ENCODE data around the gene NMNAT3. TPM values are rescaled to one million over a fixed set of nuclear protein-coding genes. Genes with fewer than 3 reads are reported as not detected.

NMNAT3 gene
- polyA plus RNA-seq, 1 donor (not counting 4 experiments of a cell fraction or from before 2014, with no cell fraction given), result 1.6 TPM

DNA sequence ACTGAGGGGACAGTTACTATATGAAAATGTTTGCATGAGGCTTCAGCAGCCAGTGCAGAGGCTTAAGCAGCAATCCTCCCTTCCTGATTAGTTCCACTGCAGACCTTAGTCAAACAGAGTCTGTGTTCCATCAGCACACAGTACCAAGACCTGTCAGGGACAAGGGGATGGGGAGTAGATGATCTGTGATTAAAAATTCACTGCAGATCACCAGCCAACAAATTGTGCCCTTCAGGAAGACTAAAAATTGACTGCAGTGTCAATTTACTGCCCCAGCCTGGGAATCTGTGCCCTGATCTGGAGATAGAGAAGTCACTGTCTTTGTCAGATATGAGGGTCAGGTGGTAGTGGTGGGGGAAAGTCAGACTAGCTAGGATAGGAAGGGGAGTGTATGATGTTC, 13.8 kb upstream of the NMNAT3 start:
- Histone ChIP-seq H2AFZ (ENCODE audit: control insufficient read depth, low read length) (no peak overlapping the region), H3K36me3 (ENCODE audit: control insufficient read depth in 2 of 2, extremely low read depth in 1 of 2, insufficient read depth in 2 of 2, low read length in 2 of 2) (no peaks in the 10 kb centered on the region), H3K4me2 (ENCODE audit: control insufficient read depth, extremely low read depth, insufficient read depth, low read depth, low read length) (no peak overlapping the region), H3K4me3 (ENCODE audit: control insufficient read depth in 2 of 3, extremely low read depth in 1 of 3, insufficient read depth in 2 of 3, low read depth in 1 of 3, low read length in 3 of 3) (no peak overlapping the region), H3K27ac (ENCODE audit: control insufficient read depth, insufficient read depth, low read length) (no peak overlapping the region), H3K79me2 (ENCODE audit: control insufficient read depth, insufficient read depth, low read length) (no peaks in the 10 kb centered on the region), H3K9me3 (ENCODE audit: control insufficient read depth, low read depth, low read length) (no peaks in the 10 kb centered on the region), H4K20me1 (ENCODE audit: control insufficient read depth, extremely low read depth, insufficient read depth, low read length) (no peaks in the 10 kb centered on the region), H3K27me3 (ENCODE audit: control insufficient read depth, extremely low read depth, insufficient read depth, low read length) (no peaks in the 10 kb centered on the region), H3K9ac (ENCODE audit: control insufficient read depth, extremely low read depth, insufficient read depth, low read length) (no peak overlapping the region), H3K9me1 (ENCODE audit: control insufficient read depth, extremely low read depth, insufficient read depth, low read length) (no peaks in the 10 kb centered on the region), H3K4me1 (ENCODE audit: control insufficient read depth, extremely low read depth, insufficient read depth, low read length) (no peaks in the 10 kb centered on the region)
- FAIRE-seq, result no peak
- TF ChIP-seq, protein P1, sequence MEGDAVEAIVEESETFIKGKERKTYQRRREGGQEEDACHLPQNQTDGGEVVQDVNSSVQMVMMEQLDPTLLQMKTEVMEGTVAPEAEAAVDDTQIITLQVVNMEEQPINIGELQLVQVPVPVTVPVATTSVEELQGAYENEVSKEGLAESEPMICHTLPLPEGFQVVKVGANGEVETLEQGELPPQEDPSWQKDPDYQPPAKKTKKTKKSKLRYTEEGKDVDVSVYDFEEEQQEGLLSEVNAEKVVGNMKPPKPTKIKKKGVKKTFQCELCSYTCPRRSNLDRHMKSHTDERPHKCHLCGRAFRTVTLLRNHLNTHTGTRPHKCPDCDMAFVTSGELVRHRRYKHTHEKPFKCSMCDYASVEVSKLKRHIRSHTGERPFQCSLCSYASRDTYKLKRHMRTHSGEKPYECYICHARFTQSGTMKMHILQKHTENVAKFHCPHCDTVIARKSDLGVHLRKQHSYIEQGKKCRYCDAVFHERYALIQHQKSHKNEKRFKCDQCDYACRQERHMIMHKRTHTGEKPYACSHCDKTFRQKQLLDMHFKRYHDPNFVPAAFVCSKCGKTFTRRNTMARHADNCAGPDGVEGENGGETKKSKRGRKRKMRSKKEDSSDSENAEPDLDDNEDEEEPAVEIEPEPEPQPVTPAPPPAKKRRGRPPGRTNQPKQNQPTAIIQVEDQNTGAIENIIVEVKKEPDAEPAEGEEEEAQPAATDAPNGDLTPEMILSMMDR (optimal IDR thresholded peaks at IDR 0.05 in 1 of 3, IDR thresholded peaks at IDR 0.05 in 1 of 3, conservative IDR thresholded peaks at IDR 0.05 in 1 of 3; ENCODE audit: extremely low read depth in 1 of 3, insufficient read depth in 2 of 3, low read length in 3 of 3), result no peak
- TF ChIP-seq EZH2 (IDR thresholded peaks at IDR 0.05; ENCODE audit: low read length), result no peak
- DNase-seq (ENCODE audit: low read depth, low spot score), result no peak
- dilution Hi-C loops (cut with MboI; ENCODE audit: extremely low pct_ligation_motif_present, low sequenced_read_pairs), result no loop called here

DNA sequence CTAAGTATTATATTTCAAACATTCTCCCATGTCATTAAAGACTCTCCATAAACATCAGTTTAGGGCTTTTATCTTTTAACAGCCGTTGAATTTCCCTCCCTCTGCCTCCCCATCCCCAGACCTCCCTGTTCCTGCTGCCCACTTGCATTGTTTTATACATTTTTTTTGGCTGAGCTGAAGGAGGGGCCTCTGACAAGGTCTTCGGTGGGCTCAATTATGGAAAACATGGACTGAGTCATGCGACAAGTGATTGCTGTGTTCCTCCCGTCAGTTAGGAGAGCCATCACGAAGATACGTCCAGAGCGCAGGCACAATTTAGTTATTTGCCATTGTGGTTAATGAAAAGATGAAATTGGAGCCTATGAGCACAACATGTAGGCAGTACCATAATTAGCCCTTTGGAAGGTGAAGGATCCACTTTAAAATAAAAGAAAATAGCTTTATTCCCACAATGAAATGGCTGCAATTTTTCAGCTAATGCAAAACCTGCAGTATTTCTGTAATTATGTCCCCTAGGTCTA, 12.0 kb upstream of the NMNAT3 start:
- Histone ChIP-seq H3K4me3 (ENCODE audit: control insufficient read depth in 2 of 3, extremely low read depth in 1 of 3, insufficient read depth in 2 of 3, low read depth in 1 of 3, low read length in 3 of 3) (no peak overlapping the region), H3K9me1 (ENCODE audit: control insufficient read depth, extremely low read depth, insufficient read depth, low read length) (no peaks in the 10 kb centered on the region), H2AFZ (ENCODE audit: control insufficient read depth, low read length) (no peak overlapping the region), H3K27ac (ENCODE audit: control insufficient read depth, insufficient read depth, low read length) (no peak overlapping the region), H4K20me1 (ENCODE audit: control insufficient read depth, extremely low read depth, insufficient read depth, low read length) (no peaks in the 10 kb centered on the region), H3K27me3 (ENCODE audit: control insufficient read depth, extremely low read depth, insufficient read depth, low read length) (no peaks in the 10 kb centered on the region), H3K9me3 (ENCODE audit: control insufficient read depth, low read depth, low read length) (no peaks in the 10 kb centered on the region), H3K4me2 (ENCODE audit: control insufficient read depth, extremely low read depth, insufficient read depth, low read depth, low read length) (no peak overlapping the region), H3K9ac (ENCODE audit: control insufficient read depth, extremely low read depth, insufficient read depth, low read length) (no peak overlapping the region), H3K36me3 (ENCODE audit: control insufficient read depth in 2 of 2, extremely low read depth in 1 of 2, insufficient read depth in 2 of 2, low read length in 2 of 2) (no peaks in the 10 kb centered on the region), H3K4me1 (ENCODE audit: control insufficient read depth, extremely low read depth, insufficient read depth, low read length) (no peaks in the 10 kb centered on the region), H3K79me2 (ENCODE audit: control insufficient read depth, insufficient read depth, low read length) (no peaks in the 10 kb centered on the region)
- dilution Hi-C loops (cut with MboI; ENCODE audit: extremely low pct_ligation_motif_present, low sequenced_read_pairs), result no loop called here
- DNase-seq (ENCODE audit: low read depth, low spot score) (no peak), FAIRE-seq (no peak)
- TF ChIP-seq, protein P1 (optimal IDR thresholded peaks at IDR 0.05 in 1 of 3, IDR thresholded peaks at IDR 0.05 in 1 of 3, conservative IDR thresholded peaks at IDR 0.05 in 1 of 3; ENCODE audit: extremely low read depth in 1 of 3, insufficient read depth in 2 of 3, low read length in 3 of 3), result no peak
- no peak for TF ChIP-seq EZH2 (IDR thresholded peaks at IDR 0.05; ENCODE audit: low read length)

All from keratinocyte (primary cell).